ENCODE results near the gene DYNLT2B. TPM values are rescaled to one million over a fixed set of nuclear protein-coding genes. Genes with fewer than 3 reads are reported as not detected.

DYNLT2B gene
- total RNA-seq, 1 donor from 2014 or later, result 29.9 TPM

GRCh38 chr3:196287440-196288140 is 30.4 kb downstream of the DYNLT2B start, which contains the start of gene PCYT1A:
Gene PCYT1A (minus strand): TSS chr3:196287726. CDS start chr3:196270531, 17,195 bp downstream.
- DNase-seq (ENCODE audit: low spot score), result peak; percentile 95
- Mint-ChIP-seq H3K36me3 (peaks cover 4% of the 10 kb centered on the region), H3K27me3 (ENCODE audit: insufficient read depth, low read depth) (peaks cover 5% of the 10 kb centered on the region), H3K9me3 (no peaks in the 10 kb centered on the region), H3K27ac (peak within 1 kb of the TSS; percentile 98), H3K4me1 (peaks cover 18% of the 10 kb centered on the region), H3K4me3 (peak within 1 kb of the TSS; percentile 99)
- Histone ChIP-seq H2AFZ (replicated peaks) (peak within 1 kb of the TSS; percentile 94), H3K27ac (peak within 1 kb of the TSS; percentile 85), H3K4me3 (peak within 1 kb of the TSS; percentile 77), H3K4me1 (peaks cover 6% of the 10 kb centered on the region), H3F3A (ENCODE audit: low read depth) (peaks cover 23% of the 10 kb centered on the region), H3K9me3 (ENCODE audit: low read depth) (no peaks in the 10 kb centered on the region), H3K27me3 (no peaks in the 10 kb centered on the region), H3K36me3 (no peaks in the 10 kb centered on the region), H3K79me2 (ENCODE audit: low read depth) (peaks cover 32% of the 10 kb centered on the region), H3K9ac (peak within 1 kb of the TSS; percentile 76), H3K4me2 (peak within 1 kb of the TSS; percentile 84), H4K20me1 (ENCODE audit: low read depth) (no peaks in the 10 kb centered on the region)
- TF ChIP-seq EZH2 (IDR thresholded peaks at IDR 0.05), result no peak
- TF ChIP-seq EZH2phosphoT487 (IDR thresholded peaks at IDR 0.05), result no peak
- TF ChIP-seq CTCF (IDR thresholded peaks at IDR 0.05), result no peak

GRCh38 chr3:196287090-196287439 is 31.0 kb downstream of the DYNLT2B start:
- Histone ChIP-seq H4K20me1 (ENCODE audit: low read depth) (no peaks in the 10 kb centered on the region), H2AFZ (replicated peaks) (peak overlapping the region; percentile 94), H3K9me3 (ENCODE audit: low read depth) (no peaks in the 10 kb centered on the region), H3K36me3 (no peaks in the 10 kb centered on the region), H3K79me2 (ENCODE audit: low read depth) (peaks cover 32% of the 10 kb centered on the region), H3K27ac (no peak overlapping the region), H3K27me3 (no peaks in the 10 kb centered on the region), H3F3A (ENCODE audit: low read depth) (peaks cover 23% of the 10 kb centered on the region), H3K4me3 (peak overlapping the region; percentile 77), H3K4me1 (peaks cover 6% of the 10 kb centered on the region), H3K9ac (peak overlapping the region; percentile 71), H3K4me2 (peak overlapping the region; percentile 84)
- Mint-ChIP-seq H3K36me3 (peaks cover 4% of the 10 kb centered on the region), H3K27ac (peak overlapping the region; percentile 98), H3K27me3 (ENCODE audit: insufficient read depth, low read depth) (peaks cover 5% of the 10 kb centered on the region), H3K9me3 (no peaks in the 10 kb centered on the region), H3K4me3 (peak overlapping the region; percentile 99), H3K4me1 (peaks cover 18% of the 10 kb centered on the region)
- no peak for TF ChIP-seq EZH2phosphoT487 (IDR thresholded peaks at IDR 0.05)
- no peak for TF ChIP-seq CTCF (IDR thresholded peaks at IDR 0.05)
- TF ChIP-seq EZH2 (IDR thresholded peaks at IDR 0.05), result no peak
- no peak for DNase-seq (ENCODE audit: low spot score)

GRCh38 chr3:196284396-196284795 is 33.6 kb downstream of the DYNLT2B start:
- H3K4me1 Mint-ChIP-seq, result peaks cover 18% of the 10 kb centered on the region
- Histone ChIP-seq H3K27me3 (no peaks in the 10 kb centered on the region), H4K20me1 (ENCODE audit: low read depth) (no peaks in the 10 kb centered on the region), H3K27ac (no peak overlapping the region), H3K36me3 (no peaks in the 10 kb centered on the region), H3K4me3 (no peak overlapping the region), H3K4me2 (no peak overlapping the region), H3F3A (ENCODE audit: low read depth) (peaks cover 23% of the 10 kb centered on the region), H3K79me2 (ENCODE audit: low read depth) (peaks cover 38% of the 10 kb centered on the region), H2AFZ (replicated peaks) (no peak overlapping the region), H3K4me1 (peaks cover 6% of the 10 kb centered on the region), H3K9me3 (ENCODE audit: low read depth) (no peaks in the 10 kb centered on the region), H3K9ac (no peak overlapping the region)
- no peaks in the 10 kb centered on the region for H3K9me3 Mint-ChIP-seq
- H3K4me3 Mint-ChIP-seq, result no peak overlapping the region
- H3K27me3 Mint-ChIP-seq (ENCODE audit: insufficient read depth, low read depth), result peaks cover 5% of the 10 kb centered on the region
- TF ChIP-seq EZH2 (IDR thresholded peaks at IDR 0.05) (no peak), EZH2phosphoT487 (IDR thresholded peaks at IDR 0.05) (no peak), CTCF (IDR thresholded peaks at IDR 0.05) (no peak)
- H3K36me3 Mint-ChIP-seq, result peaks cover 4% of the 10 kb centered on the region
- peak overlapping the region; percentile 48 for H3K27ac Mint-ChIP-seq
- no peak for DNase-seq (ENCODE audit: low spot score)

Measured in neural progenitor cell (in vitro differentiated cells).